CD14-positive monocyte (primary cell): ENCODE results near the gene BSN. TPM values are rescaled to one million over a fixed set of nuclear protein-coding genes. Genes with fewer than 3 reads are reported as not detected.

Experiments
- DNase-seq, 3 donors: peaks; one replicate each; pipeline ENCODE4 v3.0.0-alpha.2; 2011 to 2022
- H2AFZ ChIP-seq: 2 replicates; pipeline ENCODE4 v1.6.0; 2012; ENCODE audit warnings: mild to moderate bottlenecking, low read depth, low read length, inconsistent platforms; ENCODE audit not compliant: insufficient read depth, poor library complexity, severe bottlenecking
- H3K27ac ChIP-seq, 2 donors: 1 replicate in 1 of 2; 2 replicates in 1 of 2; pipeline ENCODE4 v1.5.1; 2012 to 2013; ENCODE audit warnings: low read length in 2 of 2, control low read depth in 1 of 2, inconsistent platforms in 1 of 2, low read depth in 1 of 2, mild to moderate bottlenecking in 1 of 2
- H3K27me3 ChIP-seq, 2 donors: one replicate each; pipeline versions ENCODE4 v1.6.0 to v1.6.1; 2011 to 2013; ENCODE audit warnings: low read length in 2 of 2; ENCODE audit not compliant: control insufficient read depth in 2 of 2, insufficient read depth in 2 of 2
- H3K36me3 ChIP-seq, 2 donors: replicated peaks in 1 of 2; 1 replicate in 1 of 2; 2 replicates in 1 of 2; pipeline versions ENCODE4 v1.5.1 to v1.6.1; 2012 to 2013; ENCODE audit warnings: low read length in 2 of 2, control low read depth in 1 of 2, inconsistent platforms in 1 of 2, mild to moderate bottlenecking in 1 of 2; ENCODE audit not compliant: insufficient read depth in 2 of 2, control insufficient read depth in 1 of 2
- H3K4me1 ChIP-seq, 2 donors: 1 replicate in 1 of 2; 2 replicates in 1 of 2; pipeline versions ENCODE4 v1.5.1 to v1.6.1; 2012 to 2013; ENCODE audit warnings: low read length in 2 of 2, control low read depth in 1 of 2, inconsistent platforms in 1 of 2, mild to moderate bottlenecking in 1 of 2, moderate library complexity in 1 of 2; ENCODE audit not compliant: insufficient read depth in 2 of 2, control insufficient read depth in 1 of 2
- H3K4me2 ChIP-seq: replicated peaks from 2 replicates; pipeline ENCODE3; 2012; ENCODE audit warnings: low read length, moderate library complexity, mild to moderate bottlenecking; ENCODE audit not compliant: poor library complexity, severe bottlenecking; ENCODE audit errors: extremely low read depth
- H3K4me3 ChIP-seq, 3 experiments: fragments of 200-600 bp in 1 of 3; sonication (generic) in 1 of 3; replicated peaks in 1 of 3; 1 replicate in 2 of 3; 2 replicates in 1 of 3; pipeline ENCODE4 v1.5.1; 2011 to 2013; ENCODE audit warnings: low read length in 3 of 3, mild to moderate bottlenecking in 3 of 3, control low read depth in 2 of 3, low read depth in 2 of 3, inconsistent platforms in 1 of 3, moderate library complexity in 1 of 3
- H3K79me2 ChIP-seq: 2 replicates; pipeline ENCODE4 v1.6.0; 2012; ENCODE audit warnings: mild to moderate bottlenecking, control low read depth, inconsistent platforms, low read length, moderate library complexity; ENCODE audit not compliant: insufficient read depth
- H3K9ac ChIP-seq: 2 replicates; pipeline ENCODE4 v1.6.0; 2017; ENCODE audit warnings: low read length, mild to moderate bottlenecking; ENCODE audit not compliant: insufficient read depth, poor library complexity, severe bottlenecking
- H3K9me3 ChIP-seq, 2 donors: replicated peaks in 1 of 2; 1 replicate in 1 of 2; 2 replicates in 1 of 2; pipeline versions ENCODE4 v1.5.1 to v1.6.1; 2012 to 2013; ENCODE audit warnings: low read length in 2 of 2, control low read depth in 1 of 2; ENCODE audit not compliant: control insufficient read depth in 1 of 2, insufficient read depth in 1 of 2
- H4K20me1 ChIP-seq: 2 replicates; pipeline ENCODE4 v1.6.0; 2012; ENCODE audit warnings: mild to moderate bottlenecking, low read length, control low read depth, moderate library complexity; ENCODE audit not compliant: insufficient read depth
- H3K27ac Mint-ChIP-seq, 7 donors: one replicate each; pipeline ENCODE4 v1.8.0; 2020; ENCODE audit warnings: mild to moderate bottlenecking in 7 of 7, mixed read lengths in 7 of 7, moderate library complexity in 6 of 7, inconsistent platforms in 2 of 7
- H3K27me3 Mint-ChIP-seq, 3 donors: one replicate each; pipeline ENCODE4 v1.8.0; 2021 to 2022; ENCODE audit warnings: low read depth in 3 of 3, mild to moderate bottlenecking in 3 of 3, mixed read lengths in 3 of 3, moderate library complexity in 3 of 3, inconsistent platforms in 1 of 3
- H3K36me3 Mint-ChIP-seq, 2 donors: one replicate each; pipeline ENCODE4 v1.8.0; 2020; ENCODE audit warnings: mixed read lengths in 2 of 2, inconsistent platforms in 1 of 2, mild to moderate bottlenecking in 1 of 2
- H3K4me1 Mint-ChIP-seq: one replicate; pipeline ENCODE4 v1.8.0; 2020; ENCODE audit warnings: mild to moderate bottlenecking, mixed read lengths
- H3K4me3 Mint-ChIP-seq, 2 donors: one replicate each; pipeline ENCODE4 v1.8.0; 2020; ENCODE audit warnings: mild to moderate bottlenecking in 2 of 2, mixed read lengths in 2 of 2, moderate library complexity in 1 of 2
- H3K9me3 Mint-ChIP-seq, 7 donors: one replicate each; pipeline ENCODE4 v1.8.0; 2020 to 2022; ENCODE audit warnings: mixed read lengths in 7 of 7, mild to moderate bottlenecking in 6 of 7, moderate library complexity in 6 of 7, inconsistent platforms in 2 of 7
- CTCF ChIP-seq: fragments of 200-600 bp; IDR thresholded peaks from one replicate; pipeline ENCODE4 v1.8.0; 2022; ENCODE audit warnings: antibody characterized with exemption, mild to moderate bottlenecking
- WGBS: methylation state at CpG from one replicate; pipeline ENCODE4 v1.1.5; 2013; ENCODE audit warnings: missing lambda C conversion rate; ENCODE audit not compliant: insufficient coverage; 5-methylcytosine and 5-hydroxymethylcytosine counted together
- intact Hi-C, 2 donors: fragments of 100-400 bp; cut with micrococcal nuclease; formaldehyde crosslinking; loops; one replicate each; pipeline versions ENCODE4 v1.15.0 to v1.15.1; 2023
- polyA plus RNA-seq, 3 donors: library from polyadenylated mRNA; depleted of rRNA in 1 of 3; unstranded in 2 of 3; stranded (reverse) in 1 of 3; fragments of 300-500 nt in 2 of 3; fragments of >200 nt in 1 of 3; fragmentation: Illumina TruSeq in 2 of 3; gene quantifications; 1 replicate in 2 of 3; 2 replicates in 1 of 3; pipeline ENCODE4 v1.2.3, GENCODE V29; 2012 to 2021

The BSN gene
- polyA plus RNA-seq, 3 donors: not detected

GRCh38 chr3:49620728-49621127 lies 66.5 kb downstream of the BSN start:
- no peak for DNase-seq
- H3K27me3 ChIP-seq: no peaks in the 10 kb centered on the region
- intact Hi-C loops: no loop called here
- no peak overlapping the region for H3K27ac ChIP-seq
- no peak overlapping the region for H3K27ac Mint-ChIP-seq
- H3K4me1 Mint-ChIP-seq: no peaks in the 10 kb centered on the region
- no peaks in the 10 kb centered on the region for H3K9me3 Mint-ChIP-seq
- H3K4me3 Mint-ChIP-seq: no peak overlapping the region
- no peaks in the 10 kb centered on the region for H3K4me1 ChIP-seq
- no peaks in the 10 kb centered on the region for H3K36me3 Mint-ChIP-seq
- no peak overlapping the region for H3K4me2 ChIP-seq
- H3K9me3 ChIP-seq: no peaks in the 10 kb centered on the region
- H4K20me1 ChIP-seq: no peaks in the 10 kb centered on the region
- 94% methylated on average over 3 of the region's 8 CpGs for WGBS
- no peaks in the 10 kb centered on the region for H3K36me3 ChIP-seq
- no peak overlapping the region for H3K9ac ChIP-seq
- TF ChIP-seq CTCF: no peak
- no peak overlapping the region for H2AFZ ChIP-seq
- no peaks in the 10 kb centered on the region for H3K79me2 ChIP-seq
- no peak overlapping the region for H3K4me3 ChIP-seq
- H3K27me3 Mint-ChIP-seq: peaks cover 3 to 14% (median 8%) of the 10 kb centered on the region in 3 donors

DNA sequence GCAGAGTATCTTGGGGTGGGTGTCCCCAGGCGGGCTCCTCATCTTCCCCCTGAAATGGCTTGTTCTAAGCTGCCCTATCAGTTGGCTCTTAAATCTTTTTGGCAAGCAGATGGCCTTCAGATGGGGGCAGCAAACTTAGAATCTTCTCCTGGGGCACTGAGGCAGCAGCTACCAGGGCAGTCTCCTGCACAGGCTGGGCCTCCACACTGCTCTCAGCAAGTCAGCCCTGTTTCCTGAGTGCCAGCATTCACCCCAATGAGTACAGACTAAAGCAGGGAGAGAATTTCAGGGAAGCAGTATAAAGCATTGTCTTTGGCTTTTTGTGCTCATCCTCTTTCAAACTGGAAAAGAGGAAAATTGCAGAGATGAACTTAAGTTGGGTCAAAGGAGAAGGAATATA lies 68.8 kb downstream of the BSN start:
- Mint-ChIP-seq H3K4me1 (no peaks in the 10 kb centered on the region), H3K36me3 (no peaks in the 10 kb centered on the region), H3K27me3 (peaks cover 2 to 11% (median 8%) of the 10 kb centered on the region in 3 donors), H3K27ac (no peak overlapping the region), H3K9me3 (no peaks in the 10 kb centered on the region), H3K4me3 (no peak overlapping the region)
- no CpG with 5 or more reads among the region's 1 CpG for WGBS
- no peak overlapping the region for H2AFZ ChIP-seq
- no peaks in the 10 kb centered on the region for H3K4me1 ChIP-seq
- no peaks in the 10 kb centered on the region for H3K79me2 ChIP-seq
- H3K4me3 ChIP-seq: no peak overlapping the region
- no peak overlapping the region for H3K4me2 ChIP-seq
- H3K36me3 ChIP-seq: no peaks in the 10 kb centered on the region
- intact Hi-C loops: no loop called here
- no peaks in the 10 kb centered on the region for H4K20me1 ChIP-seq
- H3K9me3 ChIP-seq: no peaks in the 10 kb centered on the region
- H3K9ac ChIP-seq: no peak overlapping the region
- no peaks in the 10 kb centered on the region for H3K27me3 ChIP-seq
- no peak for TF ChIP-seq CTCF
- DNase-seq: no peak
- no peak overlapping the region for H3K27ac ChIP-seq
